ENCODE data around the gene C20orf96.

DNA sequence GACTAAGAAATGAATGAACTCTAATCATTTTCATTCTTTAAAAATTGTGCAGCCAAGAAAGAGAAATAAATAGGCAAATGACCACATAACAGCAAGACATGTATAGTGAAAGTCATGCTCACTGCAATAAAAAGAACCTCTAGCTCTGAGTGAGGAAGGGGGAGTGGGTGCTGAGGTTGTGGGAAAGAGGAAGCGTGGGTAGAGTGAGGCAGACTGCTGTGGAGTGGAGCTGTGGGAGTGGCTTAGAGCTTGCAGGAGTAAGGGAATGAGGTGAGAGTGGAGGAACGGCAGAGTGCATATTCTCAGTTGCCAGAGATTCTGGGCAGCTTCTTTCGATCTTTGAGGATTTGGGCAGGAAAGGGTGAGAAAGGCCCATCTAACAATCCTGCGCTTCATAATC, 53.1 kb downstream of the C20orf96 start:
- TF ChIP-seq CTCF (IDR thresholded peaks at IDR 0.05) (no peak), POLR2A (IDR thresholded peaks at IDR 0.05) (no peak)

Measured in uterus (tissue), 2 donors.